ENCODE results near the gene MRPL43. TPM values are rescaled to one million over a fixed set of nuclear protein-coding genes. Genes with fewer than 3 reads are reported as not detected.

MRPL43 gene
- total and polyA plus RNA-seq, 2 donors (not counting 1 experiment from before 2014, with no cell fraction given) = 61.4 to 62.1 TPM

- Histone ChIP-seq H3K4me2 (ENCODE audit: extremely low read depth, insufficient read depth, low read length) (no peak overlapping the region), H4K20me1 (ENCODE audit: control insufficient read depth, extremely low read depth, insufficient read depth, low read length) (no peaks in the 10 kb centered on the region), H3K9ac (ENCODE audit: insufficient read depth, low read length) (no peak overlapping the region), H3K27ac (ENCODE audit: insufficient read depth, low read length) (no peak overlapping the region), H3K4me3 (replicated peaks in 1 of 4; ENCODE audit: control extremely low read depth in 1 of 4, insufficient read depth in 1 of 4, low read depth in 3 of 4, low read length in 4 of 4) (no peak overlapping the region), H3K79me2 (ENCODE audit: control insufficient read depth, insufficient read depth, low read length) (peaks cover 30% of the 10 kb centered on the region), H2AFZ (ENCODE audit: low read length) (no peak overlapping the region), H3K36me3 (ENCODE audit: control insufficient read depth, insufficient read depth, low read length) (peaks cover 10% of the 10 kb centered on the region), H3K9me3 (ENCODE audit: control insufficient read depth, insufficient read depth, low read depth, low read length) (no peaks in the 10 kb centered on the region), H3K27me3 (ENCODE audit: control insufficient read depth, insufficient read depth, low read length) (no peaks in the 10 kb centered on the region), H3K4me1 (ENCODE audit: control insufficient read depth, extremely low read depth, insufficient read depth, low read length) (peaks cover 8% of the 10 kb centered on the region)
- no peak for DNase-seq (ENCODE audit: low read depth in 2 of 2)
- TF ChIP-seq EZH2 (IDR thresholded peaks at IDR 0.05; ENCODE audit: low read length, missing control alignments) = no peak
- TF ChIP-seq, protein P1, sequence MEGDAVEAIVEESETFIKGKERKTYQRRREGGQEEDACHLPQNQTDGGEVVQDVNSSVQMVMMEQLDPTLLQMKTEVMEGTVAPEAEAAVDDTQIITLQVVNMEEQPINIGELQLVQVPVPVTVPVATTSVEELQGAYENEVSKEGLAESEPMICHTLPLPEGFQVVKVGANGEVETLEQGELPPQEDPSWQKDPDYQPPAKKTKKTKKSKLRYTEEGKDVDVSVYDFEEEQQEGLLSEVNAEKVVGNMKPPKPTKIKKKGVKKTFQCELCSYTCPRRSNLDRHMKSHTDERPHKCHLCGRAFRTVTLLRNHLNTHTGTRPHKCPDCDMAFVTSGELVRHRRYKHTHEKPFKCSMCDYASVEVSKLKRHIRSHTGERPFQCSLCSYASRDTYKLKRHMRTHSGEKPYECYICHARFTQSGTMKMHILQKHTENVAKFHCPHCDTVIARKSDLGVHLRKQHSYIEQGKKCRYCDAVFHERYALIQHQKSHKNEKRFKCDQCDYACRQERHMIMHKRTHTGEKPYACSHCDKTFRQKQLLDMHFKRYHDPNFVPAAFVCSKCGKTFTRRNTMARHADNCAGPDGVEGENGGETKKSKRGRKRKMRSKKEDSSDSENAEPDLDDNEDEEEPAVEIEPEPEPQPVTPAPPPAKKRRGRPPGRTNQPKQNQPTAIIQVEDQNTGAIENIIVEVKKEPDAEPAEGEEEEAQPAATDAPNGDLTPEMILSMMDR (conservative IDR thresholded peaks at IDR 0.05 in 1 of 2, IDR thresholded peaks at IDR 0.05 in 1 of 2; ENCODE audit: low read depth in 1 of 2, low read length in 2 of 2) = no peak
Observed at GRCh38 chr10:100984672-100985177, 2.6 kb downstream of the MRPL43 start.

- H3K36me3 ChIP-seq (ENCODE audit: control insufficient read depth, insufficient read depth, low read length) = peaks cover 9% of the 10 kb centered on the region
Observed at GRCh38 chr10:100983868-100984671, 3.2 kb downstream of the MRPL43 start.

More at GRCh38 chr10:100983868-100984671, 3.2 kb downstream of the MRPL43 start:
- no peak overlapping the region for H2AFZ ChIP-seq (ENCODE audit: low read length)
- H3K9ac ChIP-seq (ENCODE audit: insufficient read depth, low read length) = no peak overlapping the region
- H3K4me3 ChIP-seq (replicated peaks in 1 of 4; ENCODE audit: control extremely low read depth in 1 of 4, insufficient read depth in 1 of 4, low read depth in 3 of 4, low read length in 4 of 4) = no peak overlapping the region
- no peaks in the 10 kb centered on the region for H3K27me3 ChIP-seq (ENCODE audit: control insufficient read depth, insufficient read depth, low read length)
- no peak overlapping the region for H3K4me2 ChIP-seq (ENCODE audit: extremely low read depth, insufficient read depth, low read length)
- peaks cover 8% of the 10 kb centered on the region for H3K4me1 ChIP-seq (ENCODE audit: control insufficient read depth, extremely low read depth, insufficient read depth, low read length)
- H4K20me1 ChIP-seq (ENCODE audit: control insufficient read depth, extremely low read depth, insufficient read depth, low read length) = no peaks in the 10 kb centered on the region
- TF ChIP-seq EZH2 (IDR thresholded peaks at IDR 0.05; ENCODE audit: low read length, missing control alignments) = no peak
- TF ChIP-seq, protein P1 (conservative IDR thresholded peaks at IDR 0.05 in 1 of 2, IDR thresholded peaks at IDR 0.05 in 1 of 2; ENCODE audit: low read depth in 1 of 2, low read length in 2 of 2) = no peak
- H3K79me2 ChIP-seq (ENCODE audit: control insufficient read depth, insufficient read depth, low read length) = peaks cover 23% of the 10 kb centered on the region
- no peak for DNase-seq (ENCODE audit: low read depth in 2 of 2)
- no peak overlapping the region for H3K27ac ChIP-seq (ENCODE audit: insufficient read depth, low read length)
- no peaks in the 10 kb centered on the region for H3K9me3 ChIP-seq (ENCODE audit: control insufficient read depth, insufficient read depth, low read depth, low read length)

Measured in fibroblast of lung (primary cell).